Skeletal muscle cell (primary cell): ENCODE results near the gene OSBPL5.

ENCODE experiments used
- DNase-seq: peaks from one replicate; pipeline ENCODE4 v3.0.0-alpha.2; 2010; ENCODE audit warnings: low read depth
- H3K4me3 ChIP-seq: 2 replicates; pipeline ENCODE4 v1.5.1; 2011; ENCODE audit warnings: low read depth, mild to moderate bottlenecking, control low read depth, low read length, moderate library complexity

The OSBPL5 gene

DNA sequence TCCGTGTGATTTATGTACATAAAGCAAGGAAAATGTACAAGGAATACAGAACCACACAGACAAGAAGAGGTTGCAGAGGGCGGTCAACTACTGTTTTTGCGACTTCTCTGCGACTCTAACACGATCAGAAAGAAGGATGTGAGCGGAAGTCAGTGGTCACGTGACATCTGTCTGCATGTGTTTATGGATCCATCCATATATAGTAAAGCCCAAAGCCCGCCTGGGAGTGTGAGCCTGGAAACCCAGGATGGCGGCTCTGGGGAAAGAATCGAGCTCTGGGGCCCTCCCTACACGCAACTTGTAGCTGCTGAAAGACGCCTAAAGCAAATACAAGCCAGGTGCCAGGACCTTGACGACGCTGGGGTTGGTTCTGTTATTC is 8.8 kb downstream of the OSBPL5 start:
- no peak for DNase-seq
- H3K4me3 ChIP-seq: no peak overlapping the region

GRCh38 chr11:3155691-3156258 is 9.3 kb downstream of the OSBPL5 start:
- no peak overlapping the region for H3K4me3 ChIP-seq
- no peak for DNase-seq

GRCh38 chr11:3155216-3155615 is 9.9 kb downstream of the OSBPL5 start:
- no peak overlapping the region for H3K4me3 ChIP-seq
- no peak for DNase-seq

DNA sequence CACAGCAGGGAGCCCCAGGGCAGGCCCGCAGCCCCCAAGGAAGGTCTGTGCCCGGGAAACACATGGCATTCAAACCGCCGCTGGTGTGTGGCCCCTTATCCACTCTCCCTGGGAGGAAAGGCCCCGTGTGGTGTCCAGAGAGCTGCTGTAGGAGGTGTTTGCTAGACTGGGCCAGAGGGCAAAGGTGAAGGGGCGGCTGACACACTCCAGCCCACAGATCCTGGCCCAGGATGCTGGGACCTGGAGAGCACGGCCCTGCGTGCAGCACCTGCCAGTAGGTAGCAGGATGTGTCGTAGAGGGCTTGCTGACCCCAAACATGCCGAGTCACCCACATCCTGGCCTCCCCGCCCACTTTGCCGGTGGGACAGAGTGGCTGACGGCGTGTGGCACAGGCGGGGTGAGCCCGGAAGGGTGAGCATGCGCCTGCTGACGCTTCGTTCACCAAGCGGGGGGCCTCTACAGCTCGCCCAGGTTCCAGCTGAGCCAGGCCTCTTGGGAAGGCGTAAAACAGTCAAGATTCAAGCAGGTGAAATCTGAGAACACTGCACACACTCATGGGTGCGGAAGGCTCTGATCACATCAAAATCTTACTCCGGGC is 11.0 kb downstream of the OSBPL5 start:
- H3K4me3 ChIP-seq: no peak overlapping the region
- DNase-seq: no peak

DNA sequence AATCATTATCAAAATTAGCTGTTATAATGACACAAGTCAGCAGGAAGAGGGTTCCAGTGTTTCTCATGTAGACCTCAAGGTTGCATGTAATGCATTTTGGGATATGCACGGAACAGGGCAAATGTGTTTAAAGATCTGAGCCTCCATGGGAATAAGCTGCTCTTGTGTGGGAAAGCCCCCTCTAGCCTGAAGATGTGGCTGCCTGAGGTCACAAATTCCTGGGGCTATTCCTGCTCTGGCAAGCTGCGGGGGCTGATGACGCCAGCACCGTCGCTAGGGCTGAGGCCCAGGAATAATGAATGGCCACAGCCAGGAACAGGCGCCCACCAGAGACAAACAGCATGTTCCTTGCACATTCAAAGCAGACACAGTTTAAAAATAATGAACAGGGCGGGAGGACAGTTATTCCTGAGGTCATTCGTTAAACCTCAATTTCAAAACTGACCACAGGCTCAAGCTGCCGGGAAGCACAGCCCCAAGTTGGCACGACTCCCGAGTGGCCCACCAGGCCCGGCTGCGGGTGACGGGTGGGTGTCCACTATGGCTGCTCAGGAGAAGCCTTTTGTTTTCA is 11.7 kb downstream of the OSBPL5 start:
- peak; percentile 63 for DNase-seq
- no peak overlapping the region for H3K4me3 ChIP-seq

DNA sequence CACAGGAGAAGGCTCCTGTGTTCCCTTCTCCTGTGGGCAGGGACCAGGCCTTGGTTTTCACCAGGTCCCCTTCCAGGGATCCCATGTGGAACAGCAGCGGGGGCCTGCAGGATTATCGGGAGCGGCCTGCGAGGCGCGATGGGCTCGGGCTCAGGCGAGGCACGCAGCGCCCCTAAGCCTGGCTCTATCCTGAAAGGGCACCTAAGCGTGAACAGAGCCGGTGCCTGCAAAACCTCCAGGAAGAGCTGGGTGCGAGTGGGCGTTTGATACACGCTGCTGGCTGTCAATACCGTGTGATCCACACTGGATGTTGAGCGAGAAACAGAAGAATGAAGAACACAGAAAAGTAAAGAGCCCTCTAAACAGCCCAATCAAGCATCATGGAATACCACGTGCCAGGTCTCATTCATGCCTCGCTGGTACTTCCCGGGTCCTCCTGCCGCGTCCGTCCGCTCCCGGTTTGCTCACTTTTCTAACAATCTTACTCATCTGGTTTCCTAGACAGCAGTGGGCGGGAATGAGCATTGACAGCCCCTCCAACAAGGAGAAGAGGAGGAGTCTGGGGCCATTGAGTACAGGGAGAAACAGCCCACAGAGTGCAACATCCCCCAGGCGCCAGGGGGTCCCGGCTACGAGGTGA is 12.5 kb downstream of the OSBPL5 start:
- DNase-seq: no peak
- H3K4me3 ChIP-seq: no peak overlapping the region

DNA sequence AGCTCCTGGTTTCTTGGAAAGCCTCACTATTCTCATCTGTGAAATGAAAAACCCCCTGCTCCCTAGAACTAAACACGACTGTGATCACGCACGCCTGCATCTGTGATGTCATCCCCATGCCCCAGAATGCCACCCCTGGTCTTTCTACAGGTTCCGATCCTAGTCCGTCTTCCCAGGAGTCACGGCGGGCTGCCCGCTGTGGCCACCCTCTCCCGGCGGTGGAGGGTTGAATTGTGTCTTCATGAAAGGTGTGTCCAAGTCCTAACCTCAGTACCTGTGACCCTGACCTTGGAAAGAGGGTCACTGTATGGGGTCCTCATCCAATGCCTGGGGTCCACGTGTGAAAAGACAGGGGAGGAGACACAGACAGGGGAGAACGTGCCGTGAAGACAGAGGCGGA is 14.4 kb downstream of the OSBPL5 start:
- no peak for DNase-seq
- no peak overlapping the region for H3K4me3 ChIP-seq

GRCh38 chr11:3149852-3150188 is 15.3 kb downstream of the OSBPL5 start:
- DNase-seq: no peak

GRCh38 chr11:3148990-3149851 is 15.9 kb downstream of the OSBPL5 start:
- H3K4me3 ChIP-seq: no peak overlapping the region
- DNase-seq: no peak

More at GRCh38 chr11:3149852-3150188, 15.3 kb downstream of the OSBPL5 start:
- no peak overlapping the region for H3K4me3 ChIP-seq

GRCh38 chr11:3148255-3148989 is 16.7 kb downstream of the OSBPL5 start:
- no peak overlapping the region for H3K4me3 ChIP-seq

GRCh38 chr11:3147626-3148025 is 17.5 kb downstream of the OSBPL5 start:
- H3K4me3 ChIP-seq: no peak overlapping the region

More at GRCh38 chr11:3148255-3148989, 16.7 kb downstream of the OSBPL5 start:
- no peak for DNase-seq

DNA sequence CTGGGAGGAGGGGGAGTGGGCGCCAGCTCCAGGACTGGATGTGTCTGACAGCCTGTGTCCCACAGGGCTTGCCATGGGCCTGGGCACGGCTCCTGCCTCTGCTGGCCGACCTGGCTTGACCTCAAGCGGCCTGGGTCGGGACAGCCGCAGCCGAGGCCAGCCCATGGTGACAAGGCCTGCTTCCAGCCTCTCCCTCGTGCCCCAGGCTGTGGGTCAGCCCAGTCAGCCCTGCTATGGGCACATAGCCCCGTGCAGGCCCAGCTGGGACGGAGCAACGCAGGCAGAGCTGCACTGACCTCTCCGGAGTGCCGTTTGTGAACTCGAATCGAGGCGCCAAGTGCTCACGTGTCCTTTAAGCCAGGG is 17.9 kb downstream of the OSBPL5 start:
- no peak for DNase-seq
- H3K4me3 ChIP-seq: no peak overlapping the region

More at GRCh38 chr11:3147626-3148025, 17.5 kb downstream of the OSBPL5 start:
- DNase-seq: no peak

DNA sequence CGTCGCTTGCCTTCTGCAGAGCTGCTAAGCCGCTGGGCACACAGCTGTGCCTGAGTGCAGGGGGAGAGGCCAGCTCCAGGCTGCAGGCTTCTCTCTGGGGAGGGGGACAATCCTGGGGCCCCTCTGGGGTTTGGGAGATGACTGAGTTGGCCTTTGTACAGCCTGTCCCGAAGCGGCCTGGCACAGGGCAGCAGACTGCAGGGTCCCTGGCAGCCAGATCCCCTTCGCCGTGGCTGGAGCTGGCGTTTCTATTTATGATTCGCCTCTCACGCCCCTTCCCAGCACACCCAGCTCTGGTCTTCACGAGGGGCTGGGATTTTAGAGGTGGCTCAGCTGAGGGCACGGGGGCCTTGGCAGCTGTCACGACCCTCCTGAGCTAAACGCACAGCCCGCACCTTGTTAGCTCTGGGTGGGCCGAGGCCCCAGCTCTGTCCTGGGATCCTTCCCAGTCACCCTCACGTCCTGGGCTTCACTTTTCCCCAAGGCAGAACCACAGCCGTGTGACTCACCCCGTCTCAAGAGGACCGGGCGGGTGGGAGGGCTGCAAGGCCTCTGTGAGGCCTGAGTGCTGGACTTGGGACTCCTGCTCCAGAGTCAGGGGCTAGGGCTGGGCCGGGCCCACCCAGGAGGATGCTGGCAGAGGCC is 18.4 kb downstream of the OSBPL5 start:
- H3K4me3 ChIP-seq: no peak overlapping the region
- no peak for DNase-seq

GRCh38 chr11:3145206-3145520 is 19.9 kb downstream of the OSBPL5 start:
- no peak for DNase-seq
- H3K4me3 ChIP-seq: no peak overlapping the region

- DNase-seq: no peak
- no peak overlapping the region for H3K4me3 ChIP-seq
Measured at GRCh38 chr11:3144296-3145205, 20.6 kb downstream of the OSBPL5 start.

DNA sequence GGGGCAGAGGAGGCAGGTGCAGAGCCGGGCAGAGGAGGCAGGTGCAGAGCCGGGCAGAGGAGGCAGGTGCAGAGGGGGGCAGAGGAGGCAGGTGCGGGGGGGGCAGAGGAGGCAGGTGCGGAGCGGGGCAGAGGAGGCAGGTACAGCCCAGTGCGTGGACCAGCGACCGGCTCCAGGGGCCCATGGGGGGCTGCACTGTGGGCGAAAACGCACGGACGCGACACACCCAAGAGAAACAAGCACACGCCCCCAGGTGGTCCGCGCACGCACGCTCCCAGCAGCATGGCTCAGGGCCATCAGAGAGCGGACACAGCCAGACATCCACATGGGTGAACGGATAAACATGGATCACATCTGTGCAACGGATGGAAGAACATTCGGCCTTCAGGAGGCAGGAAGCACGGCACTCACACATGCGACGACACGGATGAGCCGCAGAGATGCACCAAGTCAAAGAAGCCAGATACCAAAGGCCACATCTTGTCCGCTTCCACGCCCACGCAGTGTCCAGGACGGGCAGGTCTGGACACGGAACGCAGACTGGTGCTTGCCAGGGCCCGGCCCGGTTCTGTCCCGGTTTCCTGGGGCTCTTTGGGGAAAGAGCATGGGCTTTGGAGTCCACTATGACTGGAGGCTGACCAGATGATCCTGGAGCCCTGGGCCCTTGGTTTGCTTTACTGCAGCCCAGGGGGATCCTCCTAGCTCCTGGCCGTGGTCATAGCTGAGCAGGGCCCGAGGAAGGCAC is 21.8 kb downstream of the OSBPL5 start:
- no peak for DNase-seq
- H3K4me3 ChIP-seq: no peak overlapping the region

DNA sequence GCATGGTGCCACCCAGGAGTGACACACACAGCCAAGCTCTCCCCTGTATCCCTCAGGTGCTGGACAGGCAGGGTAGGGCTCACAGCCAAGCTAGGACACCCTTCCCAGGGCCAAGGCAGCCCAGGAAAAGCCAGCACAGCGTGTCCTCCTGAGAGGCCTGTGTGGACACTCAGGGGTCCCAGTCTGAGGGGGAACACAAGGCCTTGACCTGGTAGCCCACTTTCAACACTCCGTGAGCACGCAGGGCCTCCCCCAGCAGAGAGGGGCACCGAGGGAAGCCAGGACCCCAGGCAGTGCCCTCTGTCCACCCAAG is 24.9 kb downstream of the OSBPL5 start:
- DNase-seq: no peak
- H3K4me3 ChIP-seq: no peak overlapping the region
